CD4-positive, alpha-beta T cell treated with Interleukin-6 for 4 hours (primary cell): ENCODE results near the gene HPGD.
A peak's percentile ranks its signal among the peaks of the same experiment; 100 is the strongest.

ENCODE experiments used
- DNase-seq: peaks from one replicate; pipeline ENCODE4 v3.0.0-alpha.2; 2020; ENCODE audit warnings: mixed read lengths

Gene HPGD

DNA sequence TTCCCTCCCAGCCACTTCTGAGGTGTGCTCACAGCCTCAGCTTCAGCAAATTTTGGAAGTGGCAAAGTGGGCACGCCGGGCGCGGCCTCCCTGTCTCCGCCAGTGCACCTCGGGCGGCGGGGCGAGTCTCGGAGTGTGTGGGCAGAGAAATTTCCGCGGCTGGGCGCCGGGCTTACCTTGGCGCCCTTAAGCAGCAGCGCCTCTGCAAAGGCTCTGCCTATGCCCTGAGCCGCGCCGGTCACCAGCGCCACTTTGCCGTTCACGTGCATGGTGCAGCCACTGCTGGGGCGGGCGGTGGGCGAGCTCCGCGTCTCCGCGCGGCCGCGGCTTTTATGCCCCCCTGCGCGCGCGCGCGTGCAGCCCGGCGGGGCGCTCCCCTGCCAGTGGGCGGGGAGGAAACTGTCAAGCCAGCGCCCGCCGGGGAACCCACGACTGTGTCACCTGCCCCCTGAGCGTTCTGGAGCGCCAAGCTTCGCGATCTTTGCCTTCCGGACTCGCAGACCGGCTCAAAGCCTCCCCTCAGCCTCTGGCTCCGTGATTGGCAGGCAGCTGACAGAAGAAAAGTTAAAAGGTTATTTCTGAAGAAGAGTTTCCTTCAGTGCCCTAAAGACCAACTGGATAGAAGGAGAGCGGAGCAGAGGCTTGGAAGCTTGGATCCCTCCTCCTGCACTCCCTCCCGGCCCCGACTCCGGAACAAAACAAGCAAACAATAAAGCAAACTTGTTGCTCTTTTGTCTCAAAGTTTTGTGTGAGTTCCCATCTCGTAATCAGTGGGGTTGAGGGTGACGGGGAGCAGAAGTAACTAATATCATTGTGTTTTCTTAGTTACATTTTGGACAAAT is at the start of gene HPGD:
Gene HPGD, minus strand, starts transcription at position 306 of the 842 bp plus-strand sequence. Its CDS starts 37 bp downstream, at position 269.
- DNase-seq: peak; percentile 74

- no peak for DNase-seq
Measured at GRCh38 chr4:174564529-174564928, 42.2 kb upstream of the HPGD start.

- no peak for DNase-seq
Measured at GRCh38 chr4:174563399-174563798, 41.1 kb upstream of the HPGD start.

DNA sequence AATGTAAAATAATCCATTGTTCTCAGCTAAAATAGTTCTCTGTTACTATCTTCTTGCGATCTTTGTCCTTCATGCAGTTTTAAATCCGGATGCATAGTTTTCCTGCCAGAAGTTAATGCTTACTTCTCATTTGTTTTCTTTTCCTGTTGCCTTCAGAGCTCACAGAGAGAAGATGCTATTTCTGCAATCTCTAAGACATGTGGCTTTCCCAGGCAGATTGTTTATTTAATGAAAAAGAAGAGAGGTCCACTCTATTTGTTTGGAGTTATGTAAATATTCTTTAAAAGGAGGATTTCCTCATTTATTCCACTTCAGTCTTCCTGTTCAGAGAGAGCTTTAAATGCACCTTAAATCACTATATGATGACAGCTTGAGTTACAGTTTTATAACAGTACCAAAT is 39.3 kb upstream of the HPGD start:
- no peak for DNase-seq

- no peak for DNase-seq
Measured at GRCh38 chr4:174559894-174560293, 37.6 kb upstream of the HPGD start.

DNA sequence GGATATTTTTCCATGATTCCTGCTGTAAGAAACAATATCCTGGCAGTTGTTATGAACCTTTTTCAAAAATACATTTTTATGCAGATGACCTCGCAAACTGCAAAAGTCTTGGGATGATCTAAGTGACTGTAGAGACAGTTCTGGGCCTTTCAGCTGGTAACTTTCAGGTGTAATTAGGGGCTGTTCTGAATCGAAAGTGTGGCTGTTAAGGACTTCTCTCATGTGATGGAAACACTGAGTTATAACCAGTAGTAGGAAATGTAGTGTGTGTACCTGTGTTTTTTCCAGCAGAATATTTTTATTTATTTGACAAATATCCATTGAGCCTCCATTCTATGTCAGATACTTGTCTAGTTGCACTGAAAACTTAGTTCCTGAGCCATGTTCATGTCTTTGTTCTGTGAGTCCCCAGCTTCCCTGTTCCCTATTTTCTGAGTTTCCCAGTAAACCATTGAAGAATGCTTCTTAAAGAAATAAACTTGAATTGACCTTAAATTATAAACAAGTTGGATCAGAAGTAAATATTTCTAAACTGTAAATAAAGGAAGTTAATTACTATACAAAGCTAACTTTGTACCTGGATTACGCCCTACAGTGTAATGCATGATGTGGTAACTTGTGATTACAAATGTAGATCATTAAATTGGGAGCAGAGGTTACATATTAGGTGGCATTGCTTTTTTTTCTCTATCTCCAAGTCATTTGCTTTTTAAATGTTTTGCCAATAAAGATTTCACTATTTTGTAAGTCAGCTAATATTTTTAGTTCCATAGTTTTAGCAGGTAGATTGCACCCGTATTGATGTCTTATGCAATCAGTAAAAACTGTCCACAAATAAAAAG is 33.7 kb upstream of the HPGD start:
- DNase-seq: no peak

- no peak for DNase-seq
Measured at GRCh38 chr4:174554231-174554728, 32.0 kb upstream of the HPGD start.

DNA sequence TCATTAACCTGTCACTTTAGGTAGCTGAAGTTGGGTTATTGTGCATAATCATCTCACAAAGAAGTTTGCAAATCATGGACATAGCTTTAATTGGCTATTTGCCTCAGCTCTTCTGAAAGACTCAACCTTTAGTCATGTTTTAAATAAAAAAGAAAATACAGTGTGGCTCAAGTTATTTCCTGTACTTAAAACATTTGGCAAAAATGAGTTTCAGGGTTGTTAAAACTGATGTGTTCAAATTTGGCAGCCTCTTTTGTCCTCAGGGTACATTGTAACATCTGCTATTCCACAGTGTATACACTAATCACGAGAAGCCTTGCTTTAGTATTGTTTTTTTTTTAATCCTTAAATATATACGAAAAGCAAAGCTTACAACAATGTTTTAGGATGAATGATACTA is 31.5 kb upstream of the HPGD start:
- DNase-seq: no peak

DNA sequence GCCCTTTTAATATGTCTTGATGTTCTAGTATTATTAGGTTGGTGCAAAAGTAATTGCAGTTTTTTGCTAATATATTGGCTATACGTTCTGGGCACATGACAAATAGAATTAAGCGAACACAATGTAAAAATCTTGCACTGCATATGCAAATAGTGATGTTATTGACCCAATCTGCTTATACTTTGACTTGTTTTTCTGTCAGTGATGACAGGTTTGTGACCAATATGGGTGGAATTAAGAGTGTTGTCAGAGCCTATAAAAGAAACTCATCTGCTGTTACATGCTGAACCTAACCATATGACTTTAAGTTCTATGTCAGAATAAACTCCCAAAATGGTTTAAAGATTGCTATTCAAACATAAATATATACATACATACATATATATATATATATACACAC is 30.7 kb upstream of the HPGD start:
- no peak for DNase-seq

DNA sequence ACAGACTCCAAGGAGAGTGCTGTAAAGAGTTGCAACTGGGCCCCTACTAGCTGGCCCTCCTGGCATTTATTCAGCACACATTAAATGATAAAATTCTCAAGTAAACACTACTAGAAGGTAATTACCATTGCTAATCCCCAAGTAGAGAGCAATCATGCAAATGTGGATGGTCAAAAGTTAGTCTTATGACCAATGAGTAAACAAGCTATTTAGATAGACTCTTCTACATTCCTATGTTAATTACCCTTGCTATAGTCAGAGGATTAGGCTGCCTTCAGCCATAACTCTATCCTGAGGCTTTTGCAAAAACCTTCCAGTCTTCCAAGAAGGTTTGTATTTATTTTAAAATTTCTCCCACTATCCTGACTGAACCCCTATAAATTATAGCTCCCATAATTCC is 28.3 kb upstream of the HPGD start:
- no peak for DNase-seq

DNA sequence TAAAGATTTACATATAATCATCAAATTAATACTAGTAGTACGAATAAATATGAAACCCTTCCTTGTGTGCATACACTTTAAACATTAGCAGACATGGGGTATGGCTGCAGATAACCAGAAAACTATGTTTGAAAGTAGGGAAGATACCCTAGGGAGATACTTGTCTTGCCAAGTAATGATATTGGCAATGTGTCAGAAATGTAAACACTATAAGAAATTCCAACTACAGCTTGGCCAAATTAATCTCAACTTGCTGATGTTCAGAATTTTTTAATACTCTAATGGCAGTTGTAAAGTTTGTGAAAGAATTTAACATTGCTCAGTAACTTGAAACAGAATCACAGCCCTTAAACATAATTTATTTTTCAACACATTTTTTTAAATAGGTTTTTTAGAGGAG is 27.4 kb upstream of the HPGD start:
- DNase-seq: no peak

DNA sequence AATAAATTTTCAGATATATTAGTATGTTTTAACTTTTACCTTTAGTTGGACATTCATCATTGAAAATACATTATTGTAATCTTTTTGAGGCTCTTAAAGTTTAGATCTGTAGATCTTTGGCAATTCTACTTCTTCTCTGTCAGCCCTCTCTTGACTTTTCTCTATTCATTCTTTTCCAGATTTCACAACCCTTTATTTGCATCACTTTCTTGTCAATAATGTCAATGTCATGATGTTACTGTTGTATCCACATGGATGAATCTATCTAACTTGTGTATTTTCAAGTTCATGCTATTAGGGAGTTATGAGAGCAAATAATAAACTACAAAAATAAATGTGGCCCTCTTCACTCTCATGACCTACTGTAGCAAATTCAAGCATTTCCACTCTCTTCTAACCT is 23.0 kb upstream of the HPGD start:
- DNase-seq: no peak

- no peak for DNase-seq
Measured at GRCh38 chr4:174544496-174544895, 22.2 kb upstream of the HPGD start.

- no peak for DNase-seq
Measured at GRCh38 chr4:174540175-174540574, 17.9 kb upstream of the HPGD start.

DNA sequence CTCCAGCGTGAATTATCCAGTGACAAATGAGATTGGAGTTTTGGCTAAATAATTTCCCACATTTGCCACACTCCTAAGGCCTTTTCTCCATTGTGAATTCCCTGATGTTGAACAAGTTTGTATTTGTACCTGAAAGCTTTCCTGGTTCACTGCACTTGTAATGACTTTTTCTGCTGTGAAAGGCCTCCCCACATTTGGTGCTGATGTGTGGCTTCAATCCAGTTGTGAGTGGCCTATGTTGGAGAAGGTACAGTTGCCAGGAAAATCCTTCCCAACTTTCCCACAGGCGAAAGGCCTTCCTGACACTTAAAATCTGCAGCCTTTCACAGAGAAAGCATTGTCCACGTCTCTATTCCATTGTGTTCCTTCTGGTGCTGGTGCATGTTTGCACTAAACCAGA is 17.3 kb upstream of the HPGD start:
- no peak for DNase-seq

DNA sequence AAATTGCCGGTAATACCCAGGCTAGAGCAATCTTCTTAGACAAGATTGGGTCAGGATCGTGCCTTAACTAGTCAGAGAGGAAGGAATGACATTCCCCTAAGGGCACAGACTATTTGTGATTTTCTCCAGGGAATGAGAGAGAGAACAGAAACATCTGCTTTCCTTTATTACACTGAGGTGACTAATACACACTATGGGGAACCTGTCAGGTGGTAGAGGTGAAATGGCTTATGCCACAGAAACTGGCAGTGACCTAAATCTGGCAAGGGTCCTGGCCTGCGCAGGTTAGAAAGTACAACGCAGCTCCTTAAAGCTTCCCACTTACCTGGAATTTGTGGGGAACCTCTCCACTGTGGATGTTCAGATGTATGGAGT is 16.6 kb upstream of the HPGD start:
- DNase-seq: no peak

- DNase-seq: no peak
Measured at GRCh38 chr4:174538123-174538875, 16.0 kb upstream of the HPGD start.

DNA sequence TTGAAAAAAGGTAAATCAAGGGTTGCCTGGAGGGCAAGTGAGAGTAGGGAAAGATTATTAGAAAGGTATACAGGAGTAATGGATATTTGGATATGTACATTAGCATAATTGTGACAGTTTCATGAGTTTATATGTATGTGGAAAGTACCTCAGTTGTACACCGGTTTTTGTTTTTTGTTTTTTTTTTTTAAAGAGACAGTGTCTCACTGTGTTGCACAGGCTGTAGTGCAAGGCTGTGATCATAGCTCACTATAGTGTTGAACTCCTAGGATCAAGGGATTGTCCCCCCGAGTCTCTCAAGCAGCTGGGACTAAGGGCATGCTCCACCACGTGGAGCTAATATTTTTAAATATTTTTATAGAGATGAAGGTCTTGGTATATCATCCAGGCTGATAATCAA is 15.3 kb upstream of the HPGD start:
- DNase-seq: no peak

- no peak for DNase-seq
Measured at GRCh38 chr4:174534461-174534860, 12.2 kb upstream of the HPGD start.

- no peak for DNase-seq
Measured at GRCh38 chr4:174532445-174532844, 10.2 kb upstream of the HPGD start.

DNA sequence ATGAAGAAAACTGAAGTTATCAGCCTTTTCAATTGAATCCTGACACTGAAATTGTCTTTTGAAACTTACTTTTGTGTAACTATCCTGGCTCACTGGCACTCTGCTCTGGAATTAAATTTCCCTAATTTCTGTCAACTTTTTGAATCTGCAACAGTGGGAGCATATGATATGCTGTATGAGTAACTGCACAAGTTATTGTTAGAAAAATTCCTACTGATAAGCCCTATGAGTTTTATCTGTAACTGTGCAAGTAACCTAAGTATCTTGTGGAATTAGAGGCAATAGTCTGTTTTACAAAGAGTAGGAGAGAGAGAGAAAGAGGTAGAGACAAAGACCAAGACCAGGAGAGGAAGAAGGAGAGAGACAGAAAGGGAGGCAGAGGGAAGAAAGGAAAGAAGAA is 9.2 kb upstream of the HPGD start:
- DNase-seq: no peak

- DNase-seq: no peak
Measured at GRCh38 chr4:174528226-174528625, 5.9 kb upstream of the HPGD start.

GRCh38 chr4:174526731-174527130 is 4.4 kb upstream of the HPGD start:
- DNase-seq: no peak
